ENCODE results near the gene FHL2.

The FHL2 gene

GRCh38 chr2:105376789-105377240 lies 22.0 kb downstream of the FHL2 start:
- no peak for DNase-seq

DNA sequence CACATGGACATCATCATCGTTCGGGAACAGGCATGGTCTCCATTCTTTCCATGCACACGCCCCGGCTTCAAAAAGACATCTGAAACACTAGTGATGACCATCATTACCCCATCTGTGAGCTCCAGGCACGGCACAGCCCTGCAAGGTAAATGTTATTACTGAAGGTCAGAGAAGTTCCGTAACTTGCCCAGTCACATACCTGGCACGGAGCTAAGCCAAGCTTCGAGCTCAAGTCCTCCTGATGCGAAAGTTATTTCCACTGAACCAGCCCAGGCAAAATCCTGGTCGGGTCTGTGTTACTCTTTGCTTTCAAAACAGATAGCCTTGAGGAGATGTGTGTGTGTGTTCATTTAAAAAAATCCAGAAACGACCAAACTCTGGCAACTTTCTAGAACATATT lies 22.8 kb downstream of the FHL2 start:
- DNase-seq = no peak

DNA sequence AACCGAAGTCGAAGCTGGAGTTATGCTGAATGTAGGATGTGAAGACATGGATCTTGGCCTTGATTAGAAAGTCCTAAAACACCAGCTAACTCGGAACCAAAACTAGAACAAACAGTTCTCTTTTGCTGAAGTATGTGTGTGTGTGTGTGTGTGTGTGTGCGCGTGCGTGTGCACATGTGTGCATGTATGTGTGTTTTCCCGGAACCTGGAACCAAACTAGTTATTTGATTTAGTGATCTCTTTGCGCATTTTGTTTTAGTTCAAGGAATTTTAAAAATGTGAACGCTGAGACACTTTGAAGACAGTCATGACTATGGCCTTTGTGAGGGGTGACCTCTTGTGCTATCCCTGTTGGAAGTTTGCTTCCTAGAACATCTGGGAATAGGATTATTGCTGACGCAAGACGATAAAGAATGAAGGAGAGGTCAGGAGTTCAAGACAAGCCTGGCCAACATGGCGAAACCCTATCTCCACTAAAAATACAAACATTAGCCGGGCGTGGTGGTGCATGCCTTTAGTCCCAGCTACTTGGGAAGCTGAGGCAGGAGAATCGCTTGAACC lies 23.8 kb downstream of the FHL2 start:
- no peak for DNase-seq

DNA sequence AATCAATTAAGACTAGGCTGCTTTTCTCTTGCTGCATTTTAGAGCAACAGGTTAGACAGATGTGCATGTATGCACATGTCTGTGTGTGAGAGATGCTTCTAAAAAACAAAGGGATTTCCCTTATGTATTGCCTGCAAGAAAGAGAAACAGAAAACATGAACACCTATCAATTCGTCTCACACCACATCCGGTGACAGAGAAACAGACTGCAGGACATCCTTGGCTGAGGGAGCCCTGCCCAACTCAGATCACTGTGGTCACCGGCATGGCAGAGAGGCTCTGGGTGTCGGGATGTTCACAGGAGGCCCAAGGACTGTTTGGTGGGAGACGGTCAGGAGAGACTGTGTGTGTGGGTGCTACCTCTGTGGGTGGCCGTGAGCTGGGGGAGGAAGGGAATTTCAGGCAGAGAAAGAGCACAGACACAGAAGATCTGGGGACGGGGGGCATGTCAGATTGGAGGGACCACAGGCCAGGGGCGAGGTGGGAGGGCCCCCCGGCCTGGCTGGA lies 24.9 kb downstream of the FHL2 start:
- DNase-seq = no peak

DNA sequence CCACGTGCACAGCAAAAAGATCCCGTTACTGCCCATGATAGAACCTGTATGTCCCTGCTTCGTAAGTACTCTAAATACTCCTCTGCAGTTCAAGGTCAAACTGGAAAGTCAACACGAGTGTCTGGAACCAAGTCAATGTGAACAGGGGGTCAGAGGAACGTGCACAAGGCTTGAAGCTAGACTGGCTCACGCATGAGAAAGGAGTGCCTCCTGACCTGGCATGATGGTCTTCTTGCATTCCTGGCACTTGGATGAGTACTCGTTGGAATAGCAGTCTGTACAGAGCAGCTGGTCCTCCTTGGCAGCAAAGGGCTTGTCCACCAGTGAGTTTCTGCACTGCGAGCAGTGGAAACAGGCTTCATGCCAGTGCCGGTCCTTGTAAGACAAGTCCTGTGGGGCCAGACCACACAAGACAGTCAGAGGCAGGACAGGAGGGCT lies 25.5 kb downstream of the FHL2 start:
- DNase-seq = peak; percentile 62

DNA sequence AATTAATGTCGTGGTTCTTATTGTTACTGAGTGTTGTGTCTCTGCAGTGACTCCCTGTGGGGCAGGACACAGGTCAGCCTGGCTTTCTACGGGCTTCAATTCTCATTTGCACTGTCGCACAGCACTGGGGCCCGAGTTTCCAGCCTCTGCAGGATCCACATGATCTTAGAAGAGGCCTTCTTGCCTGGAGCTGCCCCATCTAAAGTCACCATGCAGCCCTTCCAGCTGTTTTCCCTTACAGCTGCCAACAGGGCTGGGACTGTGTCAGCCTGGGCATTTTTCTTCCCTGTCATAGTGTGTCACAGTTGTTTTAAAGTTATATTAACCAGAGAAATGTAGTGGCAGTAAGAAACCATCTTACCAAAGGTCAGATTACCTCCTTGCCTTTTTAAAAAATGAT lies 27.0 kb downstream of the FHL2 start:
- no peak for DNase-seq

GRCh38 chr2:105371156-105371555 lies 27.7 kb downstream of the FHL2 start:
- no peak for DNase-seq

GRCh38 chr2:105369777-105370690 lies 28.8 kb downstream of the FHL2 start:
- peak; percentile 83 for DNase-seq

- DNase-seq = no peak
Measured at GRCh38 chr2:105368759-105369408, 30.0 kb downstream of the FHL2 start.

- DNase-seq = no peak
Measured at GRCh38 chr2:105365206-105365605, 33.6 kb downstream of the FHL2 start.

DNA sequence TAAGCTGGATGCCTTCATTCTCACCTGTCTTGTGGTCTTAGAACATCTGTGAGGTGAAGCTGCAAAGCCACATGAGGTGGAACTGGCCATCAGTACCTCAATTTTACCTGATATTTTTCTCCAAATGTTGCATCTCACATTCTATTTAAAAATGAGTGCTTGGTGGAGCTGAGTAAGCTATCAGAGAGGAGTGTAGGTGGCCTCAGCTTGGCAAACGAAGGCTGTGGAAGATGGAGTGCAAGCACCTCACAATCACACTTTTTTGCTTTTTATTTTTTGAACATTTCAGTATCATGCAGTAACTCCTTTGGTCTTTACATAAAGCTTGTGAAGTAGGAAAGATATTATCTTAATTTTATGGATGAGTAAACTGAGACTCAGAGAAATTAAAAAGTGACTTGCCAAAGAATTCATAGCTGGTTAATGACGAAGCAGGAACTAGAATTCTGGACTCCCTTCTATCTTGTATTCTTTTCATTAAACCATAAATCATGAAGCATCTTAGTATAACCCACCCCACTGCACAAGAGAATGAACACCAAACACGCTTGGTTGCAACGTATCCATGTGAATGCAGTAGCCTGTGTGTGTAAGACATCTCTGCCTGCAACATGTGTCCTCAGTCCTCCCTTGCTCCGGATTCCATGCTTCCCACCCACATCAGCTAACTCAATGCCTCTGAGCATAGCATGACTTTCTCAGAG lies 34.3 kb downstream of the FHL2 start:
- DNase-seq = no peak

DNA sequence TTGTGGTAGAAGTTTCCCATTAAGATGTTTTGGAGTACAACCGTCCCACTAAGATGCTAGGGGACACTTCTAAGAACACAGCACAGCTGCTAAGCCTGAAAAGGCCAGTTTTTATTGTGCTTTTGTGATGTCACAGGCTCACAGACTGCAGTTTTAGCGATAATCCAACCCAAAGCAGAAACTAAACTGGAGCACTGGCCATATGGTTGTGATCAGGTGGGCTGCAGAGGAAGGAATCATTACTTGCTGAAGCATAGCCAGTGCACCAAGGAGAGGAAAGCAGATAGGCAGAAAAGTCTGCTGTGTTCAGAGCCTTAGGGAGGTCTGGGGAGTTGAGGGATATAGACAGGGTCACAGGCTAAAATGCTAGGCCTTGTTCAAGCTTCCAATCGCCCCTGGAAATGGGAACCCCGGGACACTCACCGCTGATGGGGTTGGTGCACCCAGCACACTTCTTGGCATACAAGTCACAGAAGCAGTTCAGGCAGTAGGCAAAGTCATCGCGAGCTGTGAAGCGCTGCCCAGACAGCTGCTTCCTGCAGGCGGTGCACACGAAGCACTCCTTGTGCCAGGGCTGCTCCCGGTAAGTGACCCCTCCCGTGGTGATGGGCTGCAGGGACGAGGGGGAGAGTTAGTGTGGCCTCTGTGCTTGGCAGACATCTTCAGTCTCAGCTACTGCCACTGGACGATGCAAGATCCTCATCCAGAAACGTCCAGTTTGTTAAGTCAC lies 35.8 kb downstream of the FHL2 start:
- DNase-seq = no peak

DNA sequence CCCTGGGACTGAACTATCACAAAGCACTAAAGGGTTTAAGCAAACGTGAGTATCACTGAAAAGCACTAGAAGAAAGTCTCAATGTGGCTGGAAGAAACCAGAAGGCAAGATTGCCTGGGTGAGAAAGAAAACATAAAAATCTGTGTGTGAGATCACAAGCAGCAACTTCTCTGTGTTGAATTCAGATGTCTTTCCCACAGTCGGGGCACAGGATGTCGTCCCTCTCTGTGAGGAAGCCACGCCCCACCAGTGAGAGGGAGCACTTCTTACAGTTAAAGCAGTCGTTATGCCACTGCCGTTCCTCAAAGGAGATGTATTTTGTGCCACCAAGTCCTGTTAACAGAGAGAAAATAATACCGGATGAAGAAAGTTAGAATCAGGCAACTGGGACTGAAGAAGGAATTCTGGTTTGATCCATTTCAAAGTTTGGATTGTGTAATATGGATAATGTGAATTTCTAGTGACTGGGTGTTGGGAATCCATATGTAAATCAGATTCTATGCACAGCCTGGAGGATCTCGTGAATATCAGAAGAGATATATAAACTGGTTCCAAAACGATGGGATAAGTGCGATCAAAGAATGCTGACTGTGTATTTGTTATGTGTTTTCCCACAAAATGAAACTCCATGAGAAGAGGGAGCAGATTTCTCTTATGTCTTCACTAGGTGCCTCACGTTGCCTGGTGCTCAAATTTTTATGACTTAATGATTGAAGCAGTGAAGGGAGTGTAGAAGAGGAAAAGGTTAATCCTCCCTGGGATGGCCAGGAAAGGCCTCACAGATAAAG lies 37.6 kb downstream of the FHL2 start:
- no peak for DNase-seq

DNA sequence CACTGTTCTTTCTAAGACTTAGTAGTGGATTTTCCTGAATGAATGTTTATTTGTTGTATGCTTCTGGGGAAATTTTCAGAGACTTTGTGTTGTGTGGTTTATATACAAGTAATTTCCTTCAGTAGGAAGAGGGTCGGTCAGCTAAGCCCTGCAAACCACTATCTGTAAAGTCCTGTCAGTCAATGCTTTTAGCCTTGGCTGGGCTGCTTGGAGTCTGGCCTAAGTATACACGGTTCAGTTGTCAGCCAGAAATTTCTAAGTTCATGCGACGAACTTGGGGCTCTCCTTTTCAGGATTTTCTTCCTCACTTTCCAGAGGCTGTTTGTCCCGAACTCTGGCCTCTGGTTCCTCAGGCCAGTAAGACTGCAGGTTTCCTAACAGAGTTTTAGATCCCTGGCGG lies 40.3 kb downstream of the FHL2 start:
- DNase-seq = no peak

- no peak for DNase-seq
Measured at GRCh38 chr2:105357122-105357521, 41.7 kb downstream of the FHL2 start.

- DNase-seq = no peak
Measured at GRCh38 chr2:105344704-105345345, 54.0 kb downstream of the FHL2 start.

GRCh38 chr2:105339414-105339813 lies 59.4 kb downstream of the FHL2 start:
- DNase-seq = no peak

GRCh38 chr2:105338020-105338385 lies 60.8 kb downstream of the FHL2 start:
- no peak for DNase-seq

GRCh38 chr2:105337122-105338019 lies 61.5 kb downstream of the FHL2 start, which contains the start of gene C2orf49:
C2orf49 (plus strand) TSS chr2:105337540; CDS start chr2:105337588, 48 bp downstream.
- DNase-seq = peak; percentile 93

DNA sequence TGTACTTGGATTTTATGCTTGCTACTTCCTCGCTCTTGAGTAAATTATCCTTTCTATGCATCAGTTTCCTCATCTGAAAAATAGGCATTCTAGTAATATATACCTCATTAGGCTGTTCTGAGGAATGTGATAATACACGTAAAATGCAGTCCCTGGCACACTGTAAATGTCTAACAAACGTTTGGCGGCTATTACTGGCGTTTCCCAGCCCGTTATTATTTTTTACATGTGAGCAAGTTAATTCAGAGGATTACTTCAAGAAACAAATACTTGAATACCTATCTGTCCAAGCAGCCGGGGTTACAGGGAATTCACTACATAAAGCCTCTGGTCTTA lies 62.1 kb downstream of the FHL2 start:
- DNase-seq = no peak
